Peyer's patch (tissue), 4 donors: ENCODE results near the gene WNT5A. TPM values are rescaled to one million over a fixed set of nuclear protein-coding genes. Genes with fewer than 3 reads are reported as not detected.
A peak's percentile ranks its signal among the peaks of the same experiment; 100 is the strongest.
"Not testable (repeated sequence)": the region's sequence is repeated elsewhere in the genome, so short reads cannot be mapped to it uniquely, and the experiment has no call there.

Experiments
- DNase-seq, 3 donors: peaks; one replicate each; pipeline ENCODE4 v3.0.0-alpha.2; 2017 to 2019
- H3K27ac ChIP-seq, 4 donors: fragments of 200-600 bp; sonication (generic); one replicate each; pipeline ENCODE4 v1.5.1; 2016 to 2019
- H3K27me3 ChIP-seq, 2 donors: fragments of 200-600 bp; sonication (generic); one replicate each; pipeline ENCODE4 v1.5.1; 2019
- H3K36me3 ChIP-seq, 3 donors: fragments of 200-600 bp; sonication (generic); one replicate each; pipeline ENCODE4 v1.5.1; 2016 to 2019
- H3K4me1 ChIP-seq, 4 donors: fragments of 200-600 bp; sonication (generic); one replicate each; pipeline ENCODE4 v1.5.1; 2016 to 2019
- H3K4me3 ChIP-seq, 4 donors: fragments of 200-600 bp; sonication (generic); 1 replicate in 3 of 4; 2 replicates in 1 of 4; pipeline ENCODE4 v1.5.1; 2016 to 2019; ENCODE audit warnings: mild to moderate bottlenecking in 1 of 4
- H3K9me3 ChIP-seq, 4 donors: fragments of 200-600 bp; sonication (generic); one replicate each; pipeline ENCODE4 v1.5.1; 2016 to 2019; ENCODE audit warnings: mild to moderate bottlenecking in 1 of 4
- CTCF ChIP-seq, 6 experiments: fragments of 450-650 bp in 4 of 6; fragments of 200-600 bp in 2 of 6; sonication (generic) in 1 of 6; IDR thresholded peaks; one replicate each; pipeline ENCODE4 v1.5.1; 2017 to 2019; ENCODE audit warnings: antibody characterized with exemption in 6 of 6, mild to moderate bottlenecking in 3 of 6, moderate library complexity in 1 of 6
- POLR2A ChIP-seq, 2 donors: fragments of 450-650 bp; IDR thresholded peaks; one replicate each; pipeline ENCODE4 v1.5.1; 2017; ENCODE audit warnings: antibody characterized with exemption in 2 of 2, mild to moderate bottlenecking in 2 of 2, moderate library complexity in 2 of 2
- total RNA-seq, 4 donors: library from RNA; depleted of rRNA; stranded (reverse); fragments of >200 nt; gene quantifications; one replicate each; pipeline ENCODE4 v1.1.0, GENCODE V29; 2016

The WNT5A gene
- total RNA-seq, 4 donors from 2014 or later, result 4.6 to 8.6 (median 7.9) TPM

GRCh38 chr3:55505776-55506175 lies 18.7 kb upstream of the WNT5A start:
- Histone ChIP-seq H3K4me1 (no peaks in the 10 kb centered on the region), H3K27me3 (no peaks in the 10 kb centered on the region), H3K9me3 (no peaks in the 10 kb centered on the region), H3K27ac (no peak overlapping the region), H3K4me3 (no peak overlapping the region), H3K36me3 (no peaks in the 10 kb centered on the region)
- TF ChIP-seq CTCF (IDR thresholded peaks at IDR 0.05) (no peak), POLR2A (IDR thresholded peaks at IDR 0.05) (no peak)
- no peak for DNase-seq

GRCh38 chr3:55505102-55505501 lies 18.0 kb upstream of the WNT5A start:
- DNase-seq, result peak in 1 of 3 donors; percentile 58
- H3K9me3 ChIP-seq, H3K27ac ChIP-seq, H3K4me1 ChIP-seq, H3K36me3 ChIP-seq, H3K4me3 ChIP-seq, H3K27me3 ChIP-seq: not testable (repeated sequence)
- peak in 4 of 6 experiments; percentile 18 to 58 (median 44) for TF ChIP-seq CTCF (IDR thresholded peaks at IDR 0.05)

- H3K36me3 ChIP-seq, result no peaks in the 10 kb centered on the region
- H3K27me3 ChIP-seq, result no peaks in the 10 kb centered on the region
- no peaks in the 10 kb centered on the region for H3K9me3 ChIP-seq
- TF ChIP-seq CTCF (IDR thresholded peaks at IDR 0.05), result no peak
- TF ChIP-seq POLR2A (IDR thresholded peaks at IDR 0.05), result no peak
- H3K4me3 ChIP-seq, result no peak overlapping the region
- no peak overlapping the region for H3K27ac ChIP-seq
- no peaks in the 10 kb centered on the region for H3K4me1 ChIP-seq
- no peak for DNase-seq
These were observed 14.8 kb upstream of the WNT5A start for GRCh38 chr3:55501905-55502304.

- no peak overlapping the region for H3K4me3 ChIP-seq
- TF ChIP-seq CTCF (IDR thresholded peaks at IDR 0.05) (no peak), POLR2A (IDR thresholded peaks at IDR 0.05) (no peak)
- no peaks in the 10 kb centered on the region for H3K36me3 ChIP-seq
- H3K9me3 ChIP-seq, result no peaks in the 10 kb centered on the region
- H3K4me1 ChIP-seq, result no peaks in the 10 kb centered on the region
- DNase-seq, result no peak
- no peak overlapping the region for H3K27ac ChIP-seq
- no peaks in the 10 kb centered on the region for H3K27me3 ChIP-seq
These were observed 13.6 kb upstream of the WNT5A start for GRCh38 chr3:55500555-55501330.

- Histone ChIP-seq H3K4me1 (no peaks in the 10 kb centered on the region), H3K9me3 (no peaks in the 10 kb centered on the region)
These were observed 11.4 kb upstream of the WNT5A start for GRCh38 chr3:55498520-55498919.

More at GRCh38 chr3:55498520-55498919, 11.4 kb upstream of the WNT5A start:
- Histone ChIP-seq H3K27ac (no peak overlapping the region), H3K27me3 (no peaks in the 10 kb centered on the region), H3K4me3 (no peak overlapping the region), H3K36me3 (no peaks in the 10 kb centered on the region)
- TF ChIP-seq CTCF (IDR thresholded peaks at IDR 0.05), result no peak
- TF ChIP-seq POLR2A (IDR thresholded peaks at IDR 0.05), result no peak
- no peak for DNase-seq
